Keratinocyte (primary cell): ENCODE data around the gene GINS2. TPM values are rescaled to one million over a fixed set of nuclear protein-coding genes. Genes with fewer than 3 reads are reported as not detected.

Source experiments
- DNase-seq: peaks from one replicate; pipeline ENCODE4 v3.0.0-alpha.2; 2011; ENCODE audit warnings: low read depth, missing footprints, low spot score
- FAIRE-seq: peaks from 2 replicates; lab custom pipeline; 2011; peaks lifted over from hg19 to GRCh38; lab: Jason Lieb, UNC
- H2AFZ ChIP-seq: 2 replicates; pipeline ENCODE4 v1.6.0; 2012; ENCODE audit warnings: low read length, control low read depth, inconsistent platforms; ENCODE audit not compliant: control insufficient read depth
- H3K27ac ChIP-seq: 2 replicates; pipeline ENCODE4 v1.5.1; 2011; ENCODE audit warnings: low read length; ENCODE audit not compliant: control insufficient read depth, insufficient read depth
- H3K27me3 ChIP-seq: 3 replicates; pipeline ENCODE4 v1.6.0; 2011; ENCODE audit warnings: low read length; ENCODE audit not compliant: control insufficient read depth, insufficient read depth; ENCODE audit errors: extremely low read depth
- H3K36me3 ChIP-seq, 2 experiments: 2 replicates in 1 of 2; 3 replicates in 1 of 2; pipeline ENCODE4 v1.5.1; 2011; ENCODE audit warnings: low read length in 2 of 2, mild to moderate bottlenecking in 1 of 2; ENCODE audit not compliant: control insufficient read depth in 2 of 2, insufficient read depth in 2 of 2; ENCODE audit errors: extremely low read depth in 1 of 2
- H3K4me1 ChIP-seq: 3 replicates; pipeline ENCODE4 v1.5.1; 2011; ENCODE audit warnings: low read length; ENCODE audit not compliant: control insufficient read depth, insufficient read depth; ENCODE audit errors: extremely low read depth
- H3K4me2 ChIP-seq: 3 replicates; pipeline ENCODE4 v1.6.0; 2011; ENCODE audit warnings: low read depth, low read length; ENCODE audit not compliant: control insufficient read depth, insufficient read depth; ENCODE audit errors: extremely low read depth
- H3K4me3 ChIP-seq, 3 experiments: fragments of 200-600 bp in 1 of 3; sonication (generic) in 1 of 3; 2 replicates in 2 of 3; 3 replicates in 1 of 3; pipeline ENCODE4 v1.5.1; 2011 to 2016; ENCODE audit warnings: low read length in 3 of 3, mild to moderate bottlenecking in 3 of 3, control low read depth in 2 of 3, inconsistent platforms in 1 of 3, low read depth in 1 of 3, mixed read lengths in 1 of 3, mixed run types in 1 of 3, moderate library complexity in 1 of 3; ENCODE audit not compliant: control insufficient read depth in 2 of 3, insufficient read depth in 2 of 3; ENCODE audit errors: extremely low read depth in 1 of 3
- H3K79me2 ChIP-seq: 2 replicates; pipeline ENCODE4 v1.6.0; 2012; ENCODE audit warnings: low read length; ENCODE audit not compliant: control insufficient read depth, insufficient read depth
- H3K9ac ChIP-seq: 3 replicates; pipeline ENCODE4 v1.6.0; 2011; ENCODE audit warnings: low read length; ENCODE audit not compliant: control insufficient read depth, insufficient read depth; ENCODE audit errors: extremely low read depth
- H3K9me1 ChIP-seq: 3 replicates; pipeline ENCODE4 v1.6.0; 2011; ENCODE audit warnings: low read length; ENCODE audit not compliant: control insufficient read depth, insufficient read depth; ENCODE audit errors: extremely low read depth
- H3K9me3 ChIP-seq: 2 replicates; pipeline ENCODE4 v1.5.1; 2012; ENCODE audit warnings: low read depth, low read length; ENCODE audit not compliant: control insufficient read depth
- H4K20me1 ChIP-seq: 3 replicates; pipeline ENCODE4 v1.6.0; 2011; ENCODE audit warnings: low read length; ENCODE audit not compliant: control insufficient read depth, insufficient read depth; ENCODE audit errors: extremely low read depth
- CTCF ChIP-seq, 3 experiments: IDR thresholded peaks in 1 of 3; conservative IDR thresholded peaks in 1 of 3; optimal IDR thresholded peaks in 1 of 3; 2 replicates in 2 of 3; 3 replicates in 1 of 3; pipeline versions ENCODE3 to v1.5.1; 2011; ENCODE audit warnings: low read length in 3 of 3, mild to moderate bottlenecking in 3 of 3, moderate library complexity in 2 of 3, control low read depth in 1 of 3, inconsistent platforms in 1 of 3; ENCODE audit not compliant: insufficient read depth in 2 of 3; ENCODE audit errors: extremely low read depth in 1 of 3
- EZH2 ChIP-seq: IDR thresholded peaks from one replicate; pipeline ENCODE4 v1.6.1; 2012; ENCODE audit warnings: inconsistent platforms, mild to moderate bottlenecking, low read length, moderate library complexity
- dilution Hi-C: fragments of 300-500 bp; cut with MboI; formaldehyde crosslinking; loops from one replicate; pipeline ENCODE4 v1.7.0; 2020; ENCODE audit warnings: low sequenced_read_pairs; ENCODE audit not compliant: extremely low pct_ligation_motif_present
- polyA plus RNA-seq, 5 experiments: library from polyadenylated mRNA; depleted of rRNA in 3 of 5; stranded (reverse) in 3 of 5; stranded (forward) in 1 of 5; unstranded in 1 of 5; fragments of >200 nt; gene quantifications; 1 replicate in 1 of 5; 2 replicates in 3 of 5; 3 replicates in 1 of 5; pipeline versions ENCODE4 v1.2.1 to v1.2.3, GENCODE V29; 2011 to 2012; ENCODE audit warnings: missing spikeins in 2 of 5, low read depth in 1 of 5, low replicate concordance in 1 of 5

Gene GINS2
- polyA plus RNA-seq, 1 donor (not counting 4 experiments of a cell fraction or from before 2014, with no cell fraction given), result 11.2 TPM

GRCh38 chr16:85733155-85733838, 44.5 kb upstream of the GINS2 start:
- no peak overlapping the region for H3K27ac ChIP-seq
- FAIRE-seq (no peak), DNase-seq (no peak)
- peaks cover 3% of the 10 kb centered on the region for H3K4me1 ChIP-seq
- peaks cover 72% of the 10 kb centered on the region for H4K20me1 ChIP-seq
- H3K36me3 ChIP-seq, result peaks cover 51 to 72% of the 10 kb centered on the region in 2 experiments
- no peaks in the 10 kb centered on the region for H3K27me3 ChIP-seq
- H3K9ac ChIP-seq, result no peak overlapping the region
- dilution Hi-C loops, result no loop called here
- no peak overlapping the region for H3K4me2 ChIP-seq
- no peak overlapping the region for H2AFZ ChIP-seq
- H3K4me3 ChIP-seq, result no peak overlapping the region
- TF ChIP-seq EZH2, result no peak
- no peak for TF ChIP-seq CTCF (optimal IDR thresholded peaks at IDR 0.05 in 1 of 3, IDR thresholded peaks at IDR 0.05 in 1 of 3, conservative IDR thresholded peaks at IDR 0.05 in 1 of 3; ENCODE audit: extremely low read depth in 1 of 3, insufficient read depth in 2 of 3, low read length in 3 of 3)
- no peaks in the 10 kb centered on the region for H3K9me1 ChIP-seq
- H3K9me3 ChIP-seq, result no peaks in the 10 kb centered on the region
- peaks cover 97% of the 10 kb centered on the region for H3K79me2 ChIP-seq

GRCh38 chr16:85731179-85731578, 42.4 kb upstream of the GINS2 start:
- FAIRE-seq (no peak), DNase-seq (no peak)
- H3K9me1 ChIP-seq, result peaks cover 2% of the 10 kb centered on the region
- no peaks in the 10 kb centered on the region for H3K9me3 ChIP-seq
- dilution Hi-C loops, result no loop called here
- H3K4me2 ChIP-seq, result no peak overlapping the region
- no peak overlapping the region for H3K4me3 ChIP-seq
- peaks cover 3% of the 10 kb centered on the region for H3K4me1 ChIP-seq
- no peak overlapping the region for H3K9ac ChIP-seq
- peaks cover 58% of the 10 kb centered on the region for H4K20me1 ChIP-seq
- no peak overlapping the region for H3K27ac ChIP-seq
- peaks cover 95% of the 10 kb centered on the region for H3K79me2 ChIP-seq
- H3K27me3 ChIP-seq, result no peaks in the 10 kb centered on the region
- H3K36me3 ChIP-seq, result peaks cover 51 to 85% of the 10 kb centered on the region in 2 experiments
- TF ChIP-seq CTCF (optimal IDR thresholded peaks at IDR 0.05 in 1 of 3, IDR thresholded peaks at IDR 0.05 in 1 of 3, conservative IDR thresholded peaks at IDR 0.05 in 1 of 3; ENCODE audit: extremely low read depth in 1 of 3, insufficient read depth in 2 of 3, low read length in 3 of 3), result no peak
- TF ChIP-seq EZH2, result no peak
- no peak overlapping the region for H2AFZ ChIP-seq
